RWPE1 (cell line): ENCODE measurements around the gene INPP5F.
A peak's percentile ranks its signal among the peaks of the same experiment; 100 is the strongest.

Experiments used
- CTCF ChIA-PET: fragments of 350-600 bp; sonication (Branson Sonifier 250); formaldehyde crosslinking; extraction: SDS; loops from one replicate; lab custom pipeline; 2021; lab: Yijun Ruan, JAX
- POLR2A ChIA-PET: fragments of 400-600 bp; formaldehyde crosslinking; extraction: SDS; loops from one replicate; lab custom pipeline; 2020; ENCODE audit warnings: antibody characterized with exemption; ENCODE audit not compliant: low non-redundant PET; lab: Yijun Ruan, JAX
- DNase-seq: peaks from one replicate; pipeline ENCODE4 v3.0.0; 2012; ENCODE audit warnings: low spot score
- H3K27ac ChIP-seq: fragments of 450-650 bp; 2 replicates; pipeline ENCODE4 v1.5.1; 2017
- CTCF ChIP-seq: fragments of 450-650 bp; conservative IDR thresholded peaks from 2 replicates; pipeline ENCODE4 v1.5.1; 2017; ENCODE audit warnings: low read depth, mild to moderate bottlenecking

Gene INPP5F

DNA sequence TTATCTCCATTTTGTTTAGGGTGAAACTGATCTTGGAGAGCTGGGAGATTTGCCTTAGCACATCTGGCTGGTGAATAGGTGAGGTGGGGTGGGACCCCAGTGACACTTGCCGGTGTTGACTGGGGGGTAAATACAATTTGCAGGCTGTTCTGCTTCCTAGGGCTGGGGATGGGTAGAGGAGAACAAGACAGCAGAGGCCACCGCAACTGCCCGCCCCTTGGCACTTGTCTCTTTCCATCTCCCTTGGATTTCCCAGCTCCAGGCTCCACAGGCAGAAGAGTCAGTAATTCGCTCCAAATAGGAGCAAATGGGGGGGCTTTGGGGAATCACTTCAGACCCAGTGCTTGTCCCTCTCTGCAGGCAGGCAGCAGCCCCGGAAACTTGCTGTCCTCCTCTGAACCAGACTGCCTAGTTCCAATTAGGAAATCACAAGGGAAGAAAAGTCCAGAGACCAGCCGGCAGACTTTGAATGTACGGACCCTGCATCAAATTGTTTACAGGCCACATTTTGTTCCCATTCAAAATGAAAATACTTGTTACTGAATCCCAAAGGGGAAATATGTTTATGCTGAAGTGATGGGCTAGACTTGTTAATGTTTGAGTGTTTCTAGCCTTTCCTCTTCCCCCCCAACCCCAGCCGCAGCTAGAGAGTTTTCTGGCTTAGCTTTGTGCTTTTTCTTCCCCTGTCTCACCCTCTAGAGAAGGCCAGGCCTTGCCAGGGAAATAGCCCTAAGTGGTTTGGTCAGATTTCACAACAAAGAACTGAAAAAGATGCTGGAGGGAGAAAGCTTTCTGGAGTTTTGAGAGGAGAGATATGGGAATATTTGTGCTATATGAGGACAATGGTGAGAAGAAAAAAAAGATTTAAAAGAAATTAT is 10.0 kb upstream of the INPP5F start:
- DNase-seq = no peak
- TF ChIP-seq CTCF = no peak
- ChIA-PET CTCF (no interaction called here), POLR2A (interaction anchor here (0.9 kb wide), 1 partner anchor 10 kb away, joined by 3 read pairs; the partner anchor contains the start of gene INPP5F)
- no peak overlapping the region for H3K27ac ChIP-seq

DNA sequence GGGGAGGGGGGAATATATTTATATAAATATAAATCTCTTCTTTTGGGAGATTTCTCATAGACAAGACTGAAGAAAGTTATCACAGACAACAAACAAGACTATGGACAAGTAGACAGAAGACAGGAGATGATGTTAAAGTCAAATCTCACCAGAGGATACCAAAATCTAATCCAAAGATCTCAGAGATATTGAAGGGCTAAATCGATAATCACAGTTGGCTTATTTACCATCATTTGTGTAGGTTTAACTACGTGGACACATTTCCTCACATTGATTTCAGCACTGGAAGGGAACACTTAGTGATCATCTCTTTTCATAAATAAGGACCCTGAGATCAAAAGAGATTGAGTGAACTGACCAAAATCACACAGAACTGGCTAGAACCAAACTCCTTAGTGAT is 2.7 kb upstream of the INPP5F start:
- POLR2A ChIA-PET = no interaction called here
- TF ChIP-seq CTCF = no peak
- CTCF ChIA-PET = no interaction called here
- no peak overlapping the region for H3K27ac ChIP-seq
- DNase-seq = no peak

- no peak for TF ChIP-seq CTCF
- ChIA-PET POLR2A (no interaction called here), CTCF (interaction anchor here (0.9 to 1.1 kb wide), 2 partner anchors 27 to 136 kb away, joined by 3 to 5 read pairs; no protein-coding TSS in a partner anchor)
- DNase-seq = no peak
- H3K27ac ChIP-seq = no peak overlapping the region
Observed at GRCh38 chr10:119723624-119724023, 2.2 kb upstream of the INPP5F start.

GRCh38 chr10:119724593-119725516 is 995 bp upstream of the INPP5F start:
- DNase-seq = no peak
- POLR2A ChIA-PET = interaction anchor here (0.5 to 1.3 kb wide), 7 partner anchors 18 to 166 kb away, joined by 3 to 5 read pairs (median 3); no protein-coding TSS in a partner anchor
- CTCF ChIA-PET = interaction anchor here (0.5 to 1.3 kb wide), 9 partner anchors 18 to 135 kb away, joined by 3 to 6 read pairs (median 3); no protein-coding TSS in a partner anchor
- TF ChIP-seq CTCF = no peak
- H3K27ac ChIP-seq = peak overlapping the region; percentile 85

DNA sequence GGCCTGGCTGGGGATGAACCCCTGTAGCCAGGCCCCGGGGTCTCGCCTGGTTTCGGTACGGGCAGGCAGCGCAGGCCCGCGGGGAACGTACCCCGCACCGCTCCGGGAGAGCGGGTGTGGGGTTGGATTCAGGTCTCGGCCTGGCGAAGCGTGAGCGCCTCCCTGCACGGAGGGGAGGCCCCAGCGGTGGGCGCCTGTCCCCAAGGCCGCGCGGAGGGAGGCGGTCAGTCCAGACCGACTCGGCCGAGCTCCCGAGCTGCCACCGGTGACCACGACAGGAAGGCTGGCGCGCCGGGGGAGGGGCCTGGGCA is 378 bp upstream of the INPP5F start:
- TF ChIP-seq CTCF = no peak
- CTCF ChIA-PET = interaction anchor here (0.5 to 1.3 kb wide), 6 partner anchors 17 to 133 kb away, joined by 3 to 6 read pairs (median 4); no protein-coding TSS in a partner anchor
- no peak for DNase-seq
- POLR2A ChIA-PET = interaction anchor here (0.5 to 1.3 kb wide), 9 partner anchors 9 to 166 kb away, joined by 3 to 5 read pairs (median 3); partner anchors contain the start of gene MCMBP
- peak overlapping the region; percentile 85 for H3K27ac ChIP-seq

GRCh38 chr10:119726676-119727261 is 919 bp downstream of the INPP5F start:
- ChIA-PET POLR2A (interaction anchor here (0.6 to 1.3 kb wide), 5 partner anchors 10 to 146 kb away, joined by 3 to 5 read pairs (median 3); partner anchors contain the start of gene MCMBP), CTCF (interaction anchor here (1.3 to 1.9 kb wide), 3 partner anchors 41 to 133 kb away, joined by 3 to 5 read pairs (median 4); no protein-coding TSS in a partner anchor)
- no peak for DNase-seq
- H3K27ac ChIP-seq = peak overlapping the region; percentile 85
- TF ChIP-seq CTCF = no peak
